Measurements from ENCODE around the gene SAP30BP.

Gene SAP30BP

DNA sequence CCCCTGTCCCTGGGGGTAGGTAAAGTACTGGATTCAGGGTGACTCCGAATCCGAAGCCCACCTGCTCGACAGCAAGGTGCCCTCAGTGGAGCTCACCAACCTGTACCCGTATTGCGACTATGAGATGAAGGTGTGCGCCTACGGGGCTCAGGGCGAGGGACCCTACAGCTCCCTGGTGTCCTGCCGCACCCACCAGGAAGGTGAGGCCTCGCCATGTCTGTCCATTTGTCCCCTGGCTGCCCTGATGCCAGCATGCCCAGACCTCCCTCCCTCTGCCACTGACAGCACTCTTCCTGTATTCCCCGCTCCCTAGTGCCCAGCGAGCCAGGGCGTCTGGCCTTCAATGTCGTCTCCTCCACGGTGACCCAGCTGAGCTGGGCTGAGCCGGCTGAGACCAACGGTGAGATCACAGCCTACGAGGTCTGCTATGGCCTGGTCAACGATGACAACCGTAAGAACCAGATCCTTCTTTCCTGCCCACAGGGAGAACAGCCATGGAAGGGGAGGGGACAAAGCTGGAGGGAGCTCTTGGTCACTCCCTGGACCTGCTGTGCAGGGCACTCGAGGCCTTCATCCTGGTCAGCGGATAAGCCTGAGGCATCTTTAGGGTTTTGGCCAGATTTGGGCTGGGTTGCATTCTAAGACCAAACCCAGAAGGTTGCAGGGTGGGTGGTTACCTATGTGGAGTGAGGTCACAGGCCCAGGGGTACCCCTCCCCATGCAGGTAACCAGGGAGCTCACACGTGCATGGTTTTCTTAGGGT, 83.7 kb downstream of the SAP30BP start:
- H3K4me1 ChIP-seq (ENCODE audit: insufficient read depth, low read length): peaks cover 34% of the 10 kb centered on the region
- no peaks in the 10 kb centered on the region for H3K9me3 ChIP-seq (ENCODE audit: insufficient read depth, low read length, severe bottlenecking)
- no peak overlapping the region for H3K4me2 ChIP-seq (ENCODE audit: insufficient read depth, low read length)

DNA sequence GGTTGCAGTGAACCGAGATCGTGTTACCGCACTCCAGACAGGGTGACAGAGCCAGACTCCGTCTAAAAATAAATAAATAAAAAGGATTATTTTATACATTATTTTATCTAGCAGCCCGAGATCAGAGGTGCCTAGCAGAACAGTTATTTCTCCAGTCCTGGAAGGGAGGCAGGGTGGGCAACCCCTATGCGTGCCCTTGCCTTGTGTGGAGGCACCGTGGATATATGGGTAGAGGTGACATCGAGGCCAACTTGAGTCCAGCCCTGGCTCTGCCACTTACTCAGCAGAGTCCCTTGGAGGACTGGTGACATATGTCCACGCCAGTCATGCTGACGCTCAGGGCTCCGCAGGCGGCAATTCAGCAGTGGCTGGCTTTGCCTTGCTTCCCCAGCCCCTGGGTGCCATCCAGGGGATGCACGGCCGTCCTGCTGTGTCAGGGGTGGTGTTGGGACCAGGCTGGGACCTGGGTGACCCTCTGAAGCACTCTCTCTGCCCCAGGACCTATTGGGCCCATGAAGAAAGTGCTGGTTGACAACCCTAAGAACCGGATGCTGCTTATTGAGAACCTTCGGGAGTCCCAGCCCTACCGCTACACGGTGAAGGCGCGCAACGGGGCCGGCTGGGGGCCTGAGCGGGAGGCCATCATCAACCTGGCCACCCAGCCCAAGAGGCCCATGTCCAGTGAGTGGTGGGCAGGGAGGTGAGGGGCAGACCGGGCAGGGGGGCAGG, 84.7 kb downstream of the SAP30BP start:
- TF ChIP-seq EZH2 (IDR thresholded peaks at IDR 0.05; ENCODE audit: borderline replicate concordance, low read depth, low read length, severe bottlenecking) (no peak), CTCF (IDR thresholded peaks at IDR 0.05; ENCODE audit: borderline replicate concordance, extremely low read depth, low read length, poor library complexity, severe bottlenecking) (no peak)
- Histone ChIP-seq H3K4me3 (ENCODE audit: low read depth in 1 of 2, low read length in 2 of 2) (no peak overlapping the region), H3K27me3 (ENCODE audit: insufficient read depth, low read length, poor library complexity) (no peaks in the 10 kb centered on the region), H3K4me2 (ENCODE audit: insufficient read depth, low read length) (no peak overlapping the region), H4K20me1 (ENCODE audit: insufficient read depth, low read length) (no peaks in the 10 kb centered on the region), H3K9ac (ENCODE audit: low read depth, low read length) (no peak overlapping the region), H3K79me2 (ENCODE audit: insufficient read depth, low read length) (no peaks in the 10 kb centered on the region), H3K9me3 (ENCODE audit: insufficient read depth, low read length, severe bottlenecking) (no peaks in the 10 kb centered on the region), H3K27ac (ENCODE audit: low read length) (no peak overlapping the region), H3K36me3 (ENCODE audit: insufficient read depth, low read length) (no peaks in the 10 kb centered on the region), H3K4me1 (ENCODE audit: insufficient read depth, low read length) (peaks cover 34% of the 10 kb centered on the region), H2AFZ (ENCODE audit: low read depth, low read length) (no peak overlapping the region)
- no peak for ATAC-seq (ENCODE audit: insufficient read depth, low read depth)
- no peak for DNase-seq

More for the DNA sequence above, 83.7 kb downstream of the SAP30BP start:
- DNase-seq (no peak), ATAC-seq (ENCODE audit: insufficient read depth, low read depth) (no peak)
- Histone ChIP-seq H3K4me3 (ENCODE audit: low read depth in 1 of 2, low read length in 2 of 2) (no peak overlapping the region), H3K36me3 (ENCODE audit: insufficient read depth, low read length) (no peaks in the 10 kb centered on the region), H3K27me3 (ENCODE audit: insufficient read depth, low read length, poor library complexity) (no peaks in the 10 kb centered on the region), H4K20me1 (ENCODE audit: insufficient read depth, low read length) (no peaks in the 10 kb centered on the region), H2AFZ (ENCODE audit: low read depth, low read length) (no peak overlapping the region), H3K9ac (ENCODE audit: low read depth, low read length) (no peak overlapping the region), H3K79me2 (ENCODE audit: insufficient read depth, low read length) (no peaks in the 10 kb centered on the region), H3K27ac (ENCODE audit: low read length) (no peak overlapping the region)
- TF ChIP-seq CTCF (IDR thresholded peaks at IDR 0.05; ENCODE audit: borderline replicate concordance, extremely low read depth, low read length, poor library complexity, severe bottlenecking) (no peak), EZH2 (IDR thresholded peaks at IDR 0.05; ENCODE audit: borderline replicate concordance, low read depth, low read length, severe bottlenecking) (no peak)

DNA sequence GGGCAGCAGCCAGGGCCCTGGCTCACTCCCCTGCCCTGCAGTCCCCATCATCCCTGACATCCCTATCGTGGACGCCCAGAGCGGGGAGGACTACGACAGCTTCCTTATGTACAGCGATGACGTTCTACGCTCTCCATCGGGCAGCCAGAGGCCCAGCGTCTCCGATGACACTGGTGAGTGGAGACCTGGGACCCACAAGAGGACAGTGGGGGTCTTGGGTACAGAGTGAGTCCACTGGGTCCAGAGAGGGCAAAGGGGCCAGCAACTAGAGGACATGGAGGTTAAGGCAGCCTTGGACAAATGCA, 85.2 kb downstream of the SAP30BP start:
- no peaks in the 10 kb centered on the region for H3K79me2 ChIP-seq (ENCODE audit: insufficient read depth, low read length)
- no peak for DNase-seq
- no peak for TF ChIP-seq EZH2 (IDR thresholded peaks at IDR 0.05; ENCODE audit: borderline replicate concordance, low read depth, low read length, severe bottlenecking)
- no peak for TF ChIP-seq CTCF (IDR thresholded peaks at IDR 0.05; ENCODE audit: borderline replicate concordance, extremely low read depth, low read length, poor library complexity, severe bottlenecking)
- H3K27ac ChIP-seq (ENCODE audit: low read length): no peak overlapping the region
- no peak overlapping the region for H2AFZ ChIP-seq (ENCODE audit: low read depth, low read length)
- H3K27me3 ChIP-seq (ENCODE audit: insufficient read depth, low read length, poor library complexity): no peaks in the 10 kb centered on the region
- no peaks in the 10 kb centered on the region for H4K20me1 ChIP-seq (ENCODE audit: insufficient read depth, low read length)
- no peak overlapping the region for H3K4me2 ChIP-seq (ENCODE audit: insufficient read depth, low read length)
- H3K36me3 ChIP-seq (ENCODE audit: insufficient read depth, low read length): 0 out of 2 replicates have a peak, but pooled peaks cover 3% of the 10 kb centered on the region
- H3K4me1 ChIP-seq (ENCODE audit: insufficient read depth, low read length): peaks cover 34% of the 10 kb centered on the region
- no peak overlapping the region for H3K4me3 ChIP-seq (ENCODE audit: low read depth in 1 of 2, low read length in 2 of 2)
- no peak for ATAC-seq (ENCODE audit: insufficient read depth, low read depth)
- H3K9ac ChIP-seq (ENCODE audit: low read depth, low read length): no peak overlapping the region
- H3K9me3 ChIP-seq (ENCODE audit: insufficient read depth, low read length, severe bottlenecking): no peaks in the 10 kb centered on the region
